Immature natural killer cell (primary cell): ENCODE results near the gene C9orf50. TPM values are rescaled to one million over a fixed set of nuclear protein-coding genes. Genes with fewer than 3 reads are reported as not detected.

Source experiments
- DNase-seq, 3 donors: peaks; one replicate each; pipeline ENCODE4 v3.0.0; 2022; ENCODE audit warnings: mixed read lengths in 1 of 3
- H3K27ac Mint-ChIP-seq, 6 donors: one replicate each; pipeline ENCODE4 v1.8.0; 2020; ENCODE audit warnings: mixed read lengths in 6 of 6, mild to moderate bottlenecking in 5 of 6, inconsistent platforms in 4 of 6, moderate library complexity in 3 of 6
- H3K27me3 Mint-ChIP-seq, 3 donors: one replicate each; pipeline ENCODE4 v1.8.0; 2020 to 2021; ENCODE audit warnings: low read depth in 3 of 3, mild to moderate bottlenecking in 3 of 3, mixed read lengths in 3 of 3, moderate library complexity in 3 of 3, inconsistent platforms in 1 of 3
- H3K36me3 Mint-ChIP-seq, 3 donors: one replicate each; pipeline ENCODE4 v1.8.0; 2020; ENCODE audit warnings: mixed read lengths in 3 of 3, inconsistent platforms in 2 of 3, mild to moderate bottlenecking in 2 of 3
- H3K4me1 Mint-ChIP-seq, 2 donors: one replicate each; pipeline ENCODE4 v1.8.0; 2020; ENCODE audit warnings: inconsistent platforms in 2 of 2, mild to moderate bottlenecking in 2 of 2, mixed read lengths in 2 of 2, moderate library complexity in 1 of 2
- H3K4me3 Mint-ChIP-seq, 5 donors: one replicate each; pipeline ENCODE4 v1.8.0; 2020; ENCODE audit warnings: mild to moderate bottlenecking in 5 of 5, mixed read lengths in 5 of 5, inconsistent platforms in 3 of 5, moderate library complexity in 3 of 5
- H3K9me3 Mint-ChIP-seq, 6 donors: one replicate each; pipeline ENCODE4 v1.8.0; 2020; ENCODE audit warnings: mild to moderate bottlenecking in 6 of 6, mixed read lengths in 6 of 6, inconsistent platforms in 4 of 6, moderate library complexity in 3 of 6
- polyA plus RNA-seq, 3 donors: library from polyadenylated mRNA; unstranded; fragments of 300-500 nt; fragmentation: Illumina TruSeq; gene quantifications; one replicate each; pipeline ENCODE4 v1.2.3, GENCODE V29; 2021

C9orf50 gene
- polyA plus RNA-seq, 3 donors from 2014 or later = not detected

- peaks cover 2 to 4% (median 3%) of the 10 kb centered on the region in 3 donors for H3K27me3 Mint-ChIP-seq
- no peak overlapping the region for H3K4me3 Mint-ChIP-seq
- peak overlapping the region in 1 of 6 donors; percentile 15 for H3K27ac Mint-ChIP-seq
- DNase-seq = no peak
- peaks cover 14 to 22% of the 10 kb centered on the region in 2 donors for H3K4me1 Mint-ChIP-seq
- no peaks in the 10 kb centered on the region for H3K36me3 Mint-ChIP-seq
- H3K9me3 Mint-ChIP-seq = no peaks in the 10 kb centered on the region
Observed at GRCh38 chr9:129581505-129582189, 39.3 kb downstream of the C9orf50 start.

DNA sequence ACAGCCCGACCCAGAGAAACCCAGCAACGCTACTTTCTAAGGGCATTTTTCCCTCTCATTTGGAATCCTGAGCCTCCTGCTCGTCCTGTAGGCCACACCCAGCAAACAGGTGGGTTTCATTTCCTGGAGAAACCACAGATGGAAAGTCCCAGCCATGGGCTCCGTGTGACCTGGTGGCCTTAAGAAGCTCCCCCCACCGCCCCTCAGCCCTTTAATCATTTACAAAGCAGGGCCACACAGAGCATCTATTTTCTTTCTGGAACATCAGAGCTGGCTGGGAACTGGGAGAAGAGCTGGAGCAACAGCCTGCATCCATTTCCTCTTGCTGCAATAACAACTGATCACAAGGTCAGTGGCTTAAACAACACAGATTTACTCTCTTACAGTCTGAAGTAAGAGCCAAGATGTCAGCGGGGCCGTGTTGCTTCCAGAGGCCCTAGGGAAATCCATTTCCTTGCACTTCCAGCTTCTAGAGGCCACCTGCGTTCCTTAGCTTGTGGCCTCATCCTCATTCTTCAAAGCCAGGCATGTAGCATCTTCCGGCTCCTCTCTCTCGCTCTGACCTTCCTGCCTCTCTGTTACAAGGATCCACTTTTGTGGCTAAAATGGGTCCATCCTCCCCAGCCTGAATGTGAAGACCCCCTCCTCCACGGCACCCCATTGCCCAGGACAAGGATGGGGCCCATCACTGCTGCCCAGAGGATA is 40.5 kb downstream of the C9orf50 start:
- no peak for DNase-seq
- Mint-ChIP-seq H3K4me3 (no peak overlapping the region), H3K27ac (peak overlapping the region in 1 of 6 donors; percentile 49)

GRCh38 chr9:129579294-129579693 is 41.6 kb downstream of the C9orf50 start:
- peak overlapping the region in 1 of 6 donors; percentile 47 for H3K27ac Mint-ChIP-seq
- H3K9me3 Mint-ChIP-seq = no peaks in the 10 kb centered on the region
- H3K36me3 Mint-ChIP-seq = no peaks in the 10 kb centered on the region
- no peak overlapping the region for H3K4me3 Mint-ChIP-seq
- H3K27me3 Mint-ChIP-seq = peaks cover 2 to 4% (median 4%) of the 10 kb centered on the region in 3 donors
- peaks cover 9 to 11% of the 10 kb centered on the region in 2 donors for H3K4me1 Mint-ChIP-seq
- no peak for DNase-seq

More for the DNA sequence above, 40.5 kb downstream of the C9orf50 start:
- peaks cover 14 to 15% of the 10 kb centered on the region in 2 donors for H3K4me1 Mint-ChIP-seq
- H3K9me3 Mint-ChIP-seq = no peaks in the 10 kb centered on the region
- H3K27me3 Mint-ChIP-seq = peaks cover 3 to 5% (median 4%) of the 10 kb centered on the region in 3 donors
- H3K36me3 Mint-ChIP-seq = no peaks in the 10 kb centered on the region

DNA sequence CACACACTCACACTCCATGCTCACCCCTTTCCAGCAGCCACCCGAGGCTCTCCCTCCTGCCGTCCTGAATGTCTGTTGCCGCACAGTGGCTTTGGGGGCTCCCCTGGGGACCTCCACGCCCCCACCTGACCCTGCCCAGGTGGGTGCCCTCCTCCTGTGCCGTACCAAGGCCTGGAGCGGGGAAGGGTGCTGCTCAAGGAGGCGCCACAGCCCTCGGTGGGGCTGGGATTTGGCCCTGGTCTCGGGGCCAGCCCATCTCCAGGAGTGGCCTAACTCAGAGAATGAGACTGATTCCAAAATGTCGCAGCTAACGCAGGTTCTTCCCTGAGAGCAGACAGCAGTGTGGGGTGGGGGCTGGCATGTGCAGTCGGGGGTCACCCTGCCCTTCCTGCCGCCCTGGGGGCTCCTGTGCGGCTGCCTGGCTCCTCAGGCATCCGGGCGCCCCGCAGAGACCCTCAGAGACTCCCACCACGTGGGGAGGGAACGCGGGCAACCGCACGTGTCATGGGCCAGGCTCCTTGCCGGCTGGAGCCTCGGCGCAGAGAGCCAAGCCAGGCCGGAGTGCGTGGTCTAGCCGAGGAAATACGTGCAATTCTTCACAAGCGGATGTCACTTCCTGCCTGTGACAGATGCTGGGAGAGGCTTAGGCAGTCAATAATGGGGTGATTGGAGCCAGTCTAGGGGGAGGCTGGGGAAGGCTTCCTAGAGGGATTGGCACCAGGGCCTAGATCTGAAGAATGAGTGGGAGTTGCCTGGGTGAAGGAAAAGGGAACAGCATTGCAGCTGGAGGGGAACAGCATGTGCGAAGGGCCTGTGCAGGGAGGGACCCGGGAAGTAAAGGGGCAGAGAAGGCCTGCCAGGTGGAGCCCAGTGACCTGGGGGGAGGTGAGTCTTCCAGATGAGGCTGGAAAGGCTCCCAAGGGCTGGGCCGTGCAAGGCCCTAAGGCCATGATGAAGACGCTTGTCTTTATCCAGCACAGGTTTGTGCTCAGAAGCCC is 44.1 kb downstream of the C9orf50 start:
- Mint-ChIP-seq H3K36me3 (no peaks in the 10 kb centered on the region), H3K4me1 (peaks cover 0 to 8% of the 10 kb centered on the region in 2 donors), H3K27ac (no peak overlapping the region)

GRCh38 chr9:129575818-129576217 is 45.1 kb downstream of the C9orf50 start:
- H3K27me3 Mint-ChIP-seq = peaks cover 0 to 5% (median 1%) of the 10 kb centered on the region in 3 donors
- H3K4me3 Mint-ChIP-seq = no peak overlapping the region
- H3K27ac Mint-ChIP-seq = no peak overlapping the region
- DNase-seq = no peak
- peaks cover 0 to 8% of the 10 kb centered on the region in 2 donors for H3K4me1 Mint-ChIP-seq
- no peaks in the 10 kb centered on the region for H3K9me3 Mint-ChIP-seq
- H3K36me3 Mint-ChIP-seq = no peaks in the 10 kb centered on the region

More for the DNA sequence above, 44.1 kb downstream of the C9orf50 start:
- no peak for DNase-seq
- Mint-ChIP-seq H3K4me3 (no peak overlapping the region), H3K27me3 (peaks cover 0 to 4% (median 4%) of the 10 kb centered on the region in 3 donors), H3K9me3 (no peaks in the 10 kb centered on the region)

DNA sequence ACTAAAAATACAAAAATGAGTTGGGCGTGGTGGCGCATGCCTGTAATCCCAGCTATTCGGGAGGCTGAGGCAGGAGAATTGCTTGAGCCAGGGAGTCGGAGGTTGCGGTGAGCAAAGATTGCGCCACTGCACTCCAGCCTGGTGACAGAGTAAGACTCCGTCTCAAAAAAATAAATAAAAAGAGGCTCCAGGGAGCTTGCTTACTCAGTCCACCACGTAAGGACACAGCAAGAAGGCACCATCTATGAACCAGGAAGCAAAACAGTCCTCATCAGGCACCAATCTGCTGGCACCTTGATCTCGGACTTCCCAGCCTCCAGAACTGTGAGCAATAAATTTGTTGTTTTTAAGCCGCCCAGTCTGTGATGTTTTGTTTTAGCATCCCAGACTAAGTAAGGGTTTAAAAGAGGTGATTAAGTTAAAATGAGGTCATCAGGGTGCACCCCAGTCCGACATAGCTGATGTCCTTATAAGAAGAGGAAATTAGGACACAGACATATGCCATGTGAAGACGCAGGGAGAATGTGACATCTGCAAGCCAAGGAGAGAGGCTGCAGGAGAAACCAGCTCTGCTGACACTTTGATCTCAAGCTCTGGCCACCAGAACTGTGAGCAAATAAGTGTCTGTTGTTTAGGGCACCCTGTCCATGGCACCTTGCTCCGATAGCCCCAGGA is 45.9 kb downstream of the C9orf50 start:
- Mint-ChIP-seq H3K4me3 (no peak overlapping the region), H3K4me1 (peaks cover 0 to 5% of the 10 kb centered on the region in 2 donors), H3K27me3 (peaks cover 1 to 5% (median 2%) of the 10 kb centered on the region in 3 donors), H3K36me3 (no peaks in the 10 kb centered on the region), H3K27ac (no peak overlapping the region), H3K9me3 (no peaks in the 10 kb centered on the region)
- no peak for DNase-seq

- Mint-ChIP-seq H3K4me1 (peaks cover 6 to 7% of the 10 kb centered on the region in 2 donors), H3K9me3 (no peaks in the 10 kb centered on the region), H3K4me3 (no peak overlapping the region), H3K27ac (no peak overlapping the region), H3K36me3 (peaks cover 0 to 3% (median 0%) of the 10 kb centered on the region in 3 donors), H3K27me3 (peaks cover 5 to 10% (median 8%) of the 10 kb centered on the region in 3 donors)
- DNase-seq = no peak
Observed at GRCh38 chr9:129573977-129574376, 46.9 kb downstream of the C9orf50 start.

DNA sequence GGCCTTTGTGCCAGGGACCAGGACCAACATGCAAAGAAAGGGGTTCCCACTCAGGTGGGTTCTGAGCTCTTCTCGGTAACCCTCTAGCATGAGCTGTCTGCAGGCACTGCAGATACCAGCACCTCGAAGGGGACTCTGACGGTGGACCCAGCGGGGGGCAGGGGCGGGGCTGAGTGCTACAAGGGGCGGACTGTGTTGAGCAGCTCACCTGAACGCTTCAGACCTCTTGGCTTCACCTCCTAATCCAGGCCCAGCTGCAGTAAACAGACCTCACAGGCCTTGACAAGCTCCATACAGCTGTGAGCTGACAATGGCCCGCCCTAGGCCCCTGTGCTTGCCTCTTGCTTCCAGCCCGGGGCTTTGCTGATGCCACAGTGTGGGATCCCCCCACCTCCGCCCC is 48.4 kb downstream of the C9orf50 start:
- Mint-ChIP-seq H3K27ac (no peak overlapping the region), H3K27me3 (peaks cover 7 to 13% (median 13%) of the 10 kb centered on the region in 3 donors), H3K36me3 (peaks cover 0 to 3% (median 0%) of the 10 kb centered on the region in 3 donors), H3K9me3 (no peaks in the 10 kb centered on the region), H3K4me3 (no peak overlapping the region), H3K4me1 (peaks cover 10 to 12% of the 10 kb centered on the region in 2 donors)
- no peak for DNase-seq

DNA sequence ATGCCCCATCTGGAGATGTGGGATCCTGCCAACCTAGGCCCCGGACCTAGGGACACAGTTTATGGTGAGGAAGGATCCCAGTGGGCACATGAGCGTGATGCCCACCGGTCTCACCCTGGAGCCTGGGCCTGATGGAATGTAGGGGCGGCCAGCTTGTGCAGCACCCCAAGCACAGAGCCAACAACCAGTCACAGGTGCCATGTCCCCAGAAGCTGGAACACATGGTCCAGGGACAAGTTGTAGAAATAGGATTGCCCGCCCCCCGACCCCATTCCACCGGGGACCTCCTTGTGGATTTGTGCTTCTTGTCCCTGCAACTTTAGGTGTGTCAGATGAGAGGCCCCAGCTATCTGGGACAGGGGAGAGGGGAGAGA is 48.9 kb downstream of the C9orf50 start:
- peaks cover 10 to 12% of the 10 kb centered on the region in 2 donors for H3K4me1 Mint-ChIP-seq

GRCh38 chr9:129571298-129572051 is 49.4 kb downstream of the C9orf50 start:
- H3K27ac Mint-ChIP-seq = no peak overlapping the region
- no peak overlapping the region for H3K4me3 Mint-ChIP-seq
- H3K27me3 Mint-ChIP-seq = peaks cover 6 to 13% (median 13%) of the 10 kb centered on the region in 3 donors
- H3K9me3 Mint-ChIP-seq = no peaks in the 10 kb centered on the region
- DNase-seq = no peak
- H3K36me3 Mint-ChIP-seq = peaks cover 0 to 3% (median 0%) of the 10 kb centered on the region in 3 donors
- H3K4me1 Mint-ChIP-seq = peaks cover 10 to 12% of the 10 kb centered on the region in 2 donors

More for the DNA sequence above, 48.9 kb downstream of the C9orf50 start:
- Mint-ChIP-seq H3K4me3 (no peak overlapping the region), H3K36me3 (peaks cover 0 to 3% (median 0%) of the 10 kb centered on the region in 3 donors), H3K9me3 (no peaks in the 10 kb centered on the region), H3K27ac (no peak overlapping the region), H3K27me3 (peaks cover 6 to 13% (median 13%) of the 10 kb centered on the region in 3 donors)
- DNase-seq = no peak

DNA sequence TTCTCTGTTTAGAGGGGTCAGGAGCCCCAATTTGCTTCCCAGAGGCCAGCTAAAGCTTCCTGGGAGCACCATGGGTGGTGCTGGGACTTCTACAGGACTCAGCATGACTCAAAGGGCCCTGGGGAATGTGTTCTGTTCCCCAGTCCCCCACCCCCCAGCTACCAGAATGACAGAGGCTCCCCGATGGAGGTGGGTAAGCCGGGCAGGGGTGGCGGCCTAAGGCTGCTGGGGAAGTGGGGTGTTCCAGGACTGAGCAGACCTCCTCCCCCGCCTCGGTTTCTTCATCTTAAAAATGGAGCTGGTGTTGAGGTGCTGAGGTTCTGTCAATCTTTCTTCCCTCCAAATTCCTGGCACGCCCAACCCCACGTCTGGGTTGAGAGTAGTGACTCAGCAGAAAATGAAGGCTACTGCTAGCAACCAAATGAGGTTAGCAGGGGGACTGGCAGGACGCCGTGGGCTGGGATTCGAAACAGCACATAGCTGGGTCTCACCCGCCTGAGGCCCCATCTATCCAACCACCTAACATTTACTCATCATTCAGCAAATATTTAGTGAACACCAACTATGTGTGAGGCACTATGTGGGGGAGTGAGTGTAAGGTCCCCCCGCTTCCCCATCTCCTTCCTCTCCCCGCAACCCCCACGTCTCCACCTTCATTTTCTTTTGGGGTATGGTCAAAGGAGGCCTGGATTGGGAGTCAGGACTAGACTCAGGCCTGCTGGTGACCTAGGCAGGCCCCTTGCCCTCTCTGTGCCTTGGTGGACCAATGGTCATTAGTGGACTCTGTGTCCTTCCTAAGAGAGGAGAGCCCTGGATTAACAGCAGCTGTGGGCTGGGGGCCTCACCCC is 50.2 kb downstream of the C9orf50 start:
- Mint-ChIP-seq H3K4me1 (peaks cover 10 to 12% of the 10 kb centered on the region in 2 donors), H3K27me3 (peaks cover 4 to 17% (median 13%) of the 10 kb centered on the region in 3 donors), H3K36me3 (peaks cover 0 to 3% (median 0%) of the 10 kb centered on the region in 3 donors)

More for the DNA sequence above, 50.2 kb downstream of the C9orf50 start:
- Mint-ChIP-seq H3K4me3 (peak overlapping the region in 2 of 5 donors; percentile 7 to 30), H3K27ac (no peak overlapping the region), H3K9me3 (no peaks in the 10 kb centered on the region)
- no peak for DNase-seq
